ENCODE results near the gene ZDHHC13.

Gene ZDHHC13, protein sequence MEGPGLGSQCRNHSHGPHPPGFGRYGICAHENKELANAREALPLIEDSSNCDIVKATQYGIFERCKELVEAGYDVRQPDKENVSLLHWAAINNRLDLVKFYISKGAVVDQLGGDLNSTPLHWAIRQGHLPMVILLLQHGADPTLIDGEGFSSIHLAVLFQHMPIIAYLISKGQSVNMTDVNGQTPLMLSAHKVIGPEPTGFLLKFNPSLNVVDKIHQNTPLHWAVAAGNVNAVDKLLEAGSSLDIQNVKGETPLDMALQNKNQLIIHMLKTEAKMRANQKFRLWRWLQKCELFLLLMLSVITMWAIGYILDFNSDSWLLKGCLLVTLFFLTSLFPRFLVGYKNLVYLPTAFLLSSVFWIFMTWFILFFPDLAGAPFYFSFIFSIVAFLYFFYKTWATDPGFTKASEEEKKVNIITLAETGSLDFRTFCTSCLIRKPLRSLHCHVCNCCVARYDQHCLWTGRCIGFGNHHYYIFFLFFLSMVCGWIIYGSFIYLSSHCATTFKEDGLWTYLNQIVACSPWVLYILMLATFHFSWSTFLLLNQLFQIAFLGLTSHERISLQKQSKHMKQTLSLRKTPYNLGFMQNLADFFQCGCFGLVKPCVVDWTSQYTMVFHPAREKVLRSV

GRCh38 chr11:19116971-19117759 lies at the start of gene ZDHHC13:
TSS of gene ZDHHC13 (plus strand) at chr11:19117168. CDS start at chr11:19117250, 82 bp downstream.
- DNase-seq = peak; percentile 97

GRCh38 chr11:19071255-19071654 lies 45.7 kb upstream of the ZDHHC13 start:
- DNase-seq = peak; percentile 53

DNA sequence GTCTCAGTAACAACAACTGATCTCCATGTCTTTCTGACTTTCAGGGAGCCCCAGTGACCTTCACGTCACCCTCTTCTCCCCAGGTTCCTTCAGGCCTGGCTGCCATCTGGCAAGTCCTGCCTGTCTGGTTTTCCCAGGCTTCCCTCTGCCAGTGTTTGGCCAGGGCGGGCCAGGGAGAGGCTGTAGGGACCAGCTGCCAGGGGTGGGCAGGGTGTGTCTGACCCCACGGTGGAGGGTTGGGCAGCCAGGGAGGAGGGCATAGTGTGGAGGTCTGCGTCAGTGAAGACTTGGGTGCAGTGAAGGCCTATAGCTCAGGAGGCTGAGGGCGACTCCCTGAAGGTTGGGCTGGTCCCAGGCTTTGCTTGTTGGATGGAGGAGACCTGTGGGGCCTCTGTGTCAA lies 44.5 kb upstream of the ZDHHC13 start:
- DNase-seq = no peak

DNA sequence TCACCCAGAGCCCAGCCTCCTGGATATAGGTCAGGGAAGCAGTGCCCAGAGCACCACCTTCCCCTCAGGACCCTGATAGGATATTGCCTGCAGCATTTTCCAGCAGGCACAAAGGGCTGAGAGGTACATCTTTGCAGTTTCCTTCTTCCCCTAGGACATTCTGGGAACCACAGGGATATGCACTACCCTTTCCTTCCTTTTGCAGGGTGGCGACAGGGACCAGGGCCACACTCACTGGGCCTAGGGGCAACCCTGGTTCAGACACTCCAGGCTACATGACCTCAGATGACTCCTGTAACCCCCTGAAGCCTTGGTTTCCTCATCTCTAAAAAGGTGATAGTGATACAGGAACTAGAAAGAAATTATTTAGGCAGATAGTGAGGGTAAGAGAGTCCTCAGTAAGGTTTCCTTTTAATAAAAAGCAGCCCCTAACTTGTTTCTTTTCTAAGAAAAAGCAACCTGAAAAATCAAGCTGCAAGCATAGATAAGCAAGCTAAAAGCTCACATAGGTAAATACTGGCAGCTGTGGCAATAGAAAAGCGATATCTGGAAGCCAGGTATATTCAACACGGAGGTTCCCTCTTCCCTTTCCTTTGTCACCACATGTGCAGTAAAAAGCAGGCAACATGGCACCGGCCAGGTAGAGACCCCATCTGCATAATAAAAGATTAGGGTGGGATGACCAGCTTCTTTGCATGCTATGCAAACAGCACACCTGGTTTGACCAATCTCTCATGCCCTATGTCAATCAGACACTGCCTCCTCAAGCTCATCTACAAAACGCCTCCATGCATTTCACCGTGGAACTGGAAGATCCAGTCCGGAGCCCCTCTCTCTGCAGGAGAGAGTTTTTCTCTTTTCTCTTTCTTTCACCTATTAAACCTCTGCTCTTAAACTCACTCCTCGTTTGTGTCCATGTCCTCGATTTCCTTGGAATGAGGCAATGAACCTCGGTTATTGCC lies 43.2 kb upstream of the ZDHHC13 start:
- DNase-seq = no peak

- no peak for DNase-seq
Observed at GRCh38 chr11:19075636-19076035, 41.3 kb upstream of the ZDHHC13 start.

- peak; percentile 68 for DNase-seq
Observed at GRCh38 chr11:19076744-19077589, 40.0 kb upstream of the ZDHHC13 start.

DNA sequence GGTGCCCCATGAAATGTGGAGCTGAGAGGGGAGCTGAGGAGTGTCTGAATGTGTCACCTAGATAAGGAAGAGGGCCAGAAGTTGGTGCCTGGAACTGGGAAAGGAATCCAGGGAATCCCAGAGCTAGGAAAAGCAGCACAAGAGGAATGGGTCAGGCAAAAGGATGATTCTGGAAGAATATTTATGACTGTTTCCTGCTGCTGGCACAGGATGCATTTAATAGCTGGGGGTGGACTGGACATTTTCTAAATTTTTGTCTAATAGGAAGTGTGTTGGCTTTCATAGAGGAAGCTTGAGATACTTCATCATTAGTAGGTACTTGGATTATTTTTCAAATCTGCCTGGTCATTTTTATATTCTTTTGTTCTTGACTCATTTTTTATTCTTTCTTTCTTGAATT lies 39.0 kb upstream of the ZDHHC13 start:
- no peak for DNase-seq

- DNase-seq = no peak
Observed at GRCh38 chr11:19079643-19080440, 37.1 kb upstream of the ZDHHC13 start.

DNA sequence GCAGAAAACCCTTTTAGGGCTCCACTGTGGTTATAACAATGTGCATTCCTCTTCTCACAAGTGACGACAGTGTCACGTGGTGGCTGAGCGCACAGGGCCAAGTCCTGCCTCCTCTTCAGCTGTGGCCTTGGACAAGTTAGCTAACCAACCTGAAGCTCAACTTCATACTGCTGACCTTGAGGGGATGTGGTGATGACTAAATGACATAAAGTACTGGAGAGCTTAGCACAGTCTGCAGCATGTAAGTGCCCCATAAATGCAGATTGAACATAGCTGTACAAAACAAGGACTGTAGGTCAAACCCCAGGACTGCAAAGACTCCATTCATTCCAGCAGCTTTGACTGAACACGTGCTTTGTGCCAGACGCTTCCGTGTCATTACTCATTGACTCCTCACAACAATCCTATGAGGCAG lies 36.4 kb upstream of the ZDHHC13 start:
- no peak for DNase-seq

- DNase-seq = no peak
Observed at GRCh38 chr11:19083166-19083565, 33.8 kb upstream of the ZDHHC13 start.

DNA sequence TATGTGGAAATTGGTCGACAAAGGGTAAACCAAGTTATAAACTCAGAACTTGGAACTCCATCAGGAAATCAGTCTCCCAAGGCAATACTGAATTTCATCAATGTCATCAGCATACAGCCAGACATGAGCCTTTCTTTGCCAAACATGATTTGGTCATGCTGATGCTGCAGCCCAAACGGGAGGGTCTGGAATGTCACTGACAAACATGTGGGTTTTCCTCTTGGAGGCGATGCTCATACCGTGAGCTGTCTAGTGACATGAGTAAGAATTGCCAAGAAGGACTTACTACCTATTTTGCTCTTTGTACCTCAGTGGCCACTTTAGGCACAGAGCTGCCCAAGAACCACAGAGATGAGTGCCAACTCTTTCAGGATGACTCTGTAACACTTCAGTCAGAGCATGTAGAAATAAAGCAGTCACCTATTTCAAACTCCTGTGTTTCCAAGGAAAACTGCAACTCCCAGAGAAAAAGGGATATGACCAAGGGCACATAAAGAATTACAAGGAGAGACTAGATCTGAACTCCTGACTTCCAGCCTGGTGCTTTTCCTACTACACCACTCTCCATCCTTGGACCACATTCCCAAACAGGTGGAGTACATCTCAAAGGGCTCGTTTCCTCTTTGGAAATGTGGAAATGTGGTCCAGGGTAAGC lies 32.2 kb upstream of the ZDHHC13 start:
- DNase-seq = no peak

GRCh38 chr11:19087658-19088057 lies 29.3 kb upstream of the ZDHHC13 start:
- no peak for DNase-seq

GRCh38 chr11:19088791-19089190 lies 28.2 kb upstream of the ZDHHC13 start:
- DNase-seq = no peak

DNA sequence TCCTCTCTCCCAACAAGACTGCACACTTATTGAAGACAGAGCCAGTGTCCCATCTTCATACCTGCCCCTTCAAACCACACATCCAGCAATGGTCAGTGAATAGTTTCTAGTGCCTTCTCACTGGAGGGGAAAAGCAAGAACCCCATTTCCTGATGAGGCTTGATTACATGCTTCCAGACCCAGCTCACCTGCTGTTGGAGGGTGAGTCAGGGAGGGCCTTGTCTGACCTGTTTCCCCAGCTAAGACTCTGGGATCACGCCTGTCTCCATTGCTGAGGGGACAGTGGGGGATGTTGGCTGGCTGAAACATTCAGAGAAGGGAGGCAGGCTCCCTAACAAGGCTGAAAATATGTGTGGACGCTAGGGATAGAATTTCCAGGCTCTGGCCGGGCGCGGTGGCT lies 27.5 kb upstream of the ZDHHC13 start:
- DNase-seq = no peak

DNA sequence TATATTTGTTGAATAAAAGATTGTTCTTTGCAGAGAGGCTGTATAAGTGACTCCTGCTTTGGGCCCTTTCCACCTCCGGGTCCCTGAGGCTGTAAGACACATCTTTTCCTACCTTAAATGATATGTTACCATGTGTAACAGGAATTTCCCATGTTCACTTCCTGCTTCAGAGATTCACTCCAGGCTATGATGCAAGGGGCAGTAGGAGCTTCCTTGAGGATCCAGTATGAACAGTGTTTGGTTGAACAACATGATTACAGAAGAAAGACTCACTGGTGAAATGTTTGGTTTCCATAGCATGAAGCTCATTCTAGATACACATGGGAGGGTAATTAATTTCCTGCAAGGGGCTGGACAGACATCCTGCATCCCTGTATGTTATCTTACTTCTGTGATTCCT lies 25.6 kb upstream of the ZDHHC13 start:
- DNase-seq = no peak

- DNase-seq = no peak
Observed at GRCh38 chr11:19092342-19092741, 24.6 kb upstream of the ZDHHC13 start.

DNA sequence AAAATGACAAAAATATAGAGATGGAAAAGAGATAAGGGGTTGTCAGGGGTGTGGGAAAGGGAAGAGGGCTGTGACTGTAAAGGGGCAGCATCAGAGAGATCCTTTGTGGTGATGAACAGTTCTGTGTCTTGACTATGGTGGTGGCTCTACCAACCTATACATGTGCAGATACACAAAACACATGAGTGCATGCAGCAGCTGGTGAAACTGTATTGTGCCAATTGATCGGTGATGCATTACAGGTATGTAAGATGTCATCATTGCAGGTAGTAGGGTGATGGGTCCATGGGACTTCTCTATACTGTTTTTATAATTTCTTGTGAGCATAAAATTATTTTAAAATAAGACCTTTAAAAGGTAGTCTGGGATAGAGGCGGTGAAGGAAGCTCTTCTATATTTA lies 24.1 kb upstream of the ZDHHC13 start:
- no peak for DNase-seq

GRCh38 chr11:19093976-19094375 lies 23.0 kb upstream of the ZDHHC13 start:
- no peak for DNase-seq

- DNase-seq = no peak
Observed at GRCh38 chr11:19094859-19095258, 22.1 kb upstream of the ZDHHC13 start.

DNA sequence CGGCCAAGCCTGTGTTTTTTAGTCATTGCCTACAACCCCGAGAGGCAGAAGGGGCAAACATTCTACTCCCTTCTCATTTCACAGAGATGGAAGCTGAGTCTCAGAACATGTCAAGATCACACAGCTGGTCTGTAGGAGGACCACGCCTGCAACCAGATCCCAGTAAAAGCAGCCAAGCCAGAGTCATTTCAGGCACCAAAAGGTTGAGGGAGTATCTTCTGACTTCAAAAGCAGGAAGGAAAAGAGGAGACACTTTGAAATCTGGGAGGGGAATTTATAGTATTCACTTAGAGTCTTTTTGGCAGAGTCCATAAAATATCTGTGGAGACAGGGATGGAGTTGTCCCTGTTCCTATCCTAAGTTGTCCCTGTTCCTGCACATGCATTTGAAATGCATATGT lies 17.9 kb upstream of the ZDHHC13 start:
- no peak for DNase-seq

All from activated naive CD4-positive, alpha-beta T cell treated with Interleukin-2 at 50 U/mL for 16 hours (primary cell).